Measurements from ENCODE around the gene ENDOG. TPM values are rescaled to one million over a fixed set of nuclear protein-coding genes. Genes with fewer than 3 reads are reported as not detected.

The ENDOG gene
- total RNA-seq, 1 donor from 2014 or later, result 20.5 TPM

DNA sequence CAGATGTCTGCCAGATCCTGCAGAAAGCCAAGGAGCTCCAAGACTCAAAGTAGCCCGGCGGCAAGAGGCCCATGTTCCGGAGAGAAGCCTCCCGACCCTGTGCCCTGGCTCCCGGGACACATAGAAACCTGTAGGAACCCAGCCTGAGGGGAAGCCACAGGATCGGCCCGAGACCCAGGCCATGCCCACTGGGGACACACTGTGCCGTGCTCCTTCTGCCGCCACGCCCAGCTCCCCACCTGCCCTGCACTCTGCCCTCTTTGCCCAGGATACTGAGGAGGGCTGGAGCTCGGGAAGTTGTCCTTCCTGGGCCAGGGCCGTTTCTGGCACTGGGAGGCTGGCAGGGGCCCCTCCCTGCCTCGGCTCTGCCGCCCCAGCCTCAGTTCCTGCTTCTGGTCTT, 10.5 kb upstream of the ENDOG start:
- no peak for DNase-seq (ENCODE audit: low read depth)
- H3K36me3 ChIP-seq (ENCODE audit: control insufficient read depth, insufficient read depth, low read length), result peaks cover 3% of the 10 kb centered on the region
- TF ChIP-seq, protein P1, sequence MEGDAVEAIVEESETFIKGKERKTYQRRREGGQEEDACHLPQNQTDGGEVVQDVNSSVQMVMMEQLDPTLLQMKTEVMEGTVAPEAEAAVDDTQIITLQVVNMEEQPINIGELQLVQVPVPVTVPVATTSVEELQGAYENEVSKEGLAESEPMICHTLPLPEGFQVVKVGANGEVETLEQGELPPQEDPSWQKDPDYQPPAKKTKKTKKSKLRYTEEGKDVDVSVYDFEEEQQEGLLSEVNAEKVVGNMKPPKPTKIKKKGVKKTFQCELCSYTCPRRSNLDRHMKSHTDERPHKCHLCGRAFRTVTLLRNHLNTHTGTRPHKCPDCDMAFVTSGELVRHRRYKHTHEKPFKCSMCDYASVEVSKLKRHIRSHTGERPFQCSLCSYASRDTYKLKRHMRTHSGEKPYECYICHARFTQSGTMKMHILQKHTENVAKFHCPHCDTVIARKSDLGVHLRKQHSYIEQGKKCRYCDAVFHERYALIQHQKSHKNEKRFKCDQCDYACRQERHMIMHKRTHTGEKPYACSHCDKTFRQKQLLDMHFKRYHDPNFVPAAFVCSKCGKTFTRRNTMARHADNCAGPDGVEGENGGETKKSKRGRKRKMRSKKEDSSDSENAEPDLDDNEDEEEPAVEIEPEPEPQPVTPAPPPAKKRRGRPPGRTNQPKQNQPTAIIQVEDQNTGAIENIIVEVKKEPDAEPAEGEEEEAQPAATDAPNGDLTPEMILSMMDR (IDR thresholded peaks at IDR 0.05; ENCODE audit: insufficient read depth, low read length, poor library complexity, severe bottlenecking), result no peak

DNA sequence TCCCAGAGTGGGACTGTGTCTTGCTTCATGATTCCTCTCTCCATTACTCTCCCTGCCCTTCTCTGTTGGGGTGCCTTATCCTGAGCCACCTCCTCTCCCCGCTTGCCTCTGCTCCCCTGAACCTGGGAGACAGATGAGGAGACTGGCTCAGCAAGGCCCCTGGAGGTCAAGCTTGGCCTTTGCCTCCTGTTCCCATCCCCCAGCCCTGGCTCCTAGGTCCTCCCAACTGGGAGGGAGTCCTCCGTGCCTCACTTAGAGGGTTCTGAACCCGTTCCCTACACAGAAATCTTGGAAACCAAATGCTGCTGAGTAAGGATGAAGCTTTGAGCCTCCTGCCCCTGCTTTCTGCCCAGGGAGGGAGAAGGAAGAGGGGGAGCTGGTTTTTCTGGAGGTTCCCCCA, 9.8 kb upstream of the ENDOG start:
- Histone ChIP-seq H3K4me3 (ENCODE audit: low read depth, low read length) (no peak overlapping the region), H3K36me3 (ENCODE audit: control insufficient read depth, insufficient read depth, low read length) (peaks cover 3% of the 10 kb centered on the region), H3K27me3 (ENCODE audit: control insufficient read depth, insufficient read depth, low read length) (no peaks in the 10 kb centered on the region)
- DNase-seq (ENCODE audit: low read depth), result no peak
- TF ChIP-seq, protein P1 (IDR thresholded peaks at IDR 0.05; ENCODE audit: insufficient read depth, low read length, poor library complexity, severe bottlenecking), result no peak

More for the DNA sequence above, 10.5 kb upstream of the ENDOG start:
- no peaks in the 10 kb centered on the region for H3K27me3 ChIP-seq (ENCODE audit: control insufficient read depth, insufficient read depth, low read length)
- H3K4me3 ChIP-seq (ENCODE audit: low read depth, low read length), result no peak overlapping the region

DNA sequence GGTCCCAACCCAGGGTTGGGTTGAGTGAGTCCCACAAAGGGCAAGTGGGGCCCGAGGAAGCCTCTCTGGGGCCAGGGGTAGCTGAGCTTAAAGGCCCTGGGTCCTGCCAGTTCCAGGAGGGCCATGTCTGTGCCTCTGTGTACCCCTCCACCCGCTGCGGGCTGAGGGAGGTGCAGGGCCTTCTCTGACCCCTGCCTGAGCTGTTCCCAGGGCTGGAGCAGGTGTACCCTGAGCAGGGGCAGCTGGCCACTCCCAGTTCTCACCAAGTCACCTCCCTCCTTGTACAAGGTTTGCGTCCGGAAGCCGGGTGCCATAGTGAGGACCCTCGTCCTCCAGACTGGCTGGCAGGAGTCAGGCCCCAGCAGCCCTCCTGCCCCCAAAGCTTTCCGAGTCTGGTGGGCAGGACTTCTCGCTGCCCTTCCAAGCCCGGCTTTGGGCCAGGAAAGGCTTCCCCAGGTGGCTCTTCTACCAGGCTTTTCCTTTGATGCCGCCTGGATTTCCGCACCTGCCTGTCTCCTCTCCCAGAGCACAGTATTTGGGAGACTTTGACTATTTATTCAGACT, 9.2 kb upstream of the ENDOG start:
- Histone ChIP-seq H3K36me3 (ENCODE audit: control insufficient read depth, insufficient read depth, low read length) (peaks cover 2% of the 10 kb centered on the region), H3K27me3 (ENCODE audit: control insufficient read depth, insufficient read depth, low read length) (no peaks in the 10 kb centered on the region), H3K4me3 (ENCODE audit: low read depth, low read length) (no peak overlapping the region)
- no peak for DNase-seq (ENCODE audit: low read depth)
- TF ChIP-seq, protein P1 (IDR thresholded peaks at IDR 0.05; ENCODE audit: insufficient read depth, low read length, poor library complexity, severe bottlenecking), result no peak

DNA sequence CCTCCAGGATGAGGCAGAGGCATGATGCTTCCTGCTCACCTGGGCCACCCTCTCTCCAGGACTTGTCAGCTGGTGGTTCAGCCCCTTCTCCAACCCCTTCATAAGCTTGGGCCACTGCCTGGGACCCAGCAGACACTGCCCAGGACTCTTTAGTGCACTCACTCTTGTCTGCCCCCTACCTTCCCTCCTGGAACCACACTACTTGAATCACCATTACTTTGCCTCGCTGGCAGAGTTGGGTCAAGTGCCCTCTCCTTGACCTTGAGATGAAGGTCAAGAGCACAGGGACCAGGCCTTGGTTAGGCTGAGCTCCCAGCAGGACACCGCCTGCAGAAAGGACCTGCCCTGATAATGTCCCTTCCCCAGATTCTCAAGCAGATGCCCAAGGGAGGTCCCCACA, 8.5 kb upstream of the ENDOG start:
- peaks cover 2% of the 10 kb centered on the region for H3K36me3 ChIP-seq (ENCODE audit: control insufficient read depth, insufficient read depth, low read length)
- no peaks in the 10 kb centered on the region for H3K27me3 ChIP-seq (ENCODE audit: control insufficient read depth, insufficient read depth, low read length)
- TF ChIP-seq, protein P1 (IDR thresholded peaks at IDR 0.05; ENCODE audit: insufficient read depth, low read length, poor library complexity, severe bottlenecking), result no peak
- no peak overlapping the region for H3K4me3 ChIP-seq (ENCODE audit: low read depth, low read length)
- no peak for DNase-seq (ENCODE audit: low read depth)

DNA sequence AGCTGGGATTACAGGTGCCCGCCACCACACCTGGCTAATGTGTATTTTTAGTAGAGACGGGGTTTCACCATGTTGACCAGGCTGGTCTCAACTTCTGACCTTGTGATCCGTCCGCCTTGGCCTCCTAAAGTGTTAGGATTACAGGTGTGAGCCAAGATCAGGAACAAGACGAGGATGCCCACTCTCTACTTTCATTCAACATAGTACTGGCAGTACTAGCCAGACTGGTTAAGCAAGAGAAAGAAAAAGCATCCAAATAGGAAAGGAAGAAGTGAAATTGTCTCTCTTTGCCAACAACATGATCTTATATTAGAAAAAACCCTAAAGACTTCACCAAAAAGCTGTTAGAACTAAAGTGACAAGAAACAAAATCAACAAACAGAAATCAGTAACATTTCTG, 7.4 kb upstream of the ENDOG start:
- Histone ChIP-seq H3K4me3 (ENCODE audit: low read depth, low read length) (no peak overlapping the region), H3K36me3 (ENCODE audit: control insufficient read depth, insufficient read depth, low read length) (peaks cover 2% of the 10 kb centered on the region), H3K27me3 (ENCODE audit: control insufficient read depth, insufficient read depth, low read length) (no peaks in the 10 kb centered on the region)
- TF ChIP-seq, protein P1 (IDR thresholded peaks at IDR 0.05; ENCODE audit: insufficient read depth, low read length, poor library complexity, severe bottlenecking), result no peak
- no peak for DNase-seq (ENCODE audit: low read depth)
